H9 (cell line): ENCODE results near the gene ALDH1L1. TPM values are rescaled to one million over a fixed set of nuclear protein-coding genes. Genes with fewer than 3 reads are reported as not detected.

Experiments
- DNase-seq: peaks from one replicate; pipeline ENCODE4 v3.0.0-alpha.2; 2017
- H2AFZ ChIP-seq: one replicate; pipeline ENCODE4 v1.6.1; 2013; ENCODE audit warnings: mild to moderate bottlenecking, low read length, control low read depth, moderate library complexity
- H2AK5ac ChIP-seq: 2 replicates; pipeline ENCODE4 v1.6.1; 2013; ENCODE audit warnings: low read length, control low read depth, mixed read lengths; ENCODE audit not compliant: insufficient read length
- H2BK120ac ChIP-seq: one replicate; pipeline ENCODE4 v1.6.1; 2013; ENCODE audit warnings: low read depth, mild to moderate bottlenecking, low read length, control low read depth, inconsistent platforms; ENCODE audit not compliant: poor library complexity, severe bottlenecking
- H2BK12ac ChIP-seq: 2 replicates; pipeline ENCODE4 v1.6.1; 2013; ENCODE audit warnings: low read length, control low read depth, mixed read lengths, low read depth; ENCODE audit not compliant: insufficient read length
- H2BK15ac ChIP-seq: 2 replicates; pipeline ENCODE4 v1.6.1; 2013; ENCODE audit warnings: low read depth, low read length, control low read depth
- H2BK20ac ChIP-seq: one replicate; pipeline ENCODE4 v1.6.1; 2013; ENCODE audit warnings: low read depth, mild to moderate bottlenecking, low read length, control low read depth, inconsistent platforms; ENCODE audit not compliant: poor library complexity, severe bottlenecking
- H2BK5ac ChIP-seq: 2 replicates; pipeline ENCODE4 v1.6.1; 2013; ENCODE audit warnings: low read length, control low read depth, mixed read lengths; ENCODE audit not compliant: insufficient read length
- H3K14ac ChIP-seq: 2 replicates; pipeline ENCODE4 v1.6.1; 2013; ENCODE audit warnings: low read length, control low read depth; ENCODE audit not compliant: insufficient read depth
- H3K18ac ChIP-seq: 2 replicates; pipeline ENCODE4 v1.6.1; 2013; ENCODE audit warnings: low read depth, mild to moderate bottlenecking, mixed read lengths, low read length, control low read depth; ENCODE audit not compliant: insufficient read length
- H3K23ac ChIP-seq: 2 replicates; pipeline ENCODE4 v1.6.1; 2013; ENCODE audit warnings: low read length, control low read depth, mixed read lengths, low read depth; ENCODE audit not compliant: insufficient read length
- H3K23me2 ChIP-seq: 2 replicates; pipeline ENCODE4 v1.6.1; 2013; ENCODE audit warnings: low read depth, mild to moderate bottlenecking, mixed read lengths, low read length, control low read depth; ENCODE audit not compliant: insufficient read length, poor library complexity, severe bottlenecking
- H3K27ac ChIP-seq: 2 replicates; pipeline ENCODE4 v1.5.1; 2013; ENCODE audit warnings: low read length, control low read depth, mixed read lengths, low read depth; ENCODE audit not compliant: insufficient read length
- H3K27me3 ChIP-seq: 2 replicates; pipeline ENCODE4 v1.6.1; 2013; ENCODE audit warnings: low read length, control low read depth, inconsistent platforms; ENCODE audit not compliant: insufficient read depth
- H3K4ac ChIP-seq: 2 replicates; pipeline ENCODE4 v1.6.1; 2013; ENCODE audit warnings: low read depth, mild to moderate bottlenecking, control low read depth, inconsistent platforms, low read length, moderate library complexity
- H3K4me1 ChIP-seq: 2 replicates; pipeline ENCODE4 v1.6.1; 2013; ENCODE audit warnings: low read length, control low read depth, inconsistent platforms; ENCODE audit not compliant: insufficient read depth
- H3K4me2 ChIP-seq: 2 replicates; pipeline ENCODE4 v1.6.1; 2013; ENCODE audit warnings: low read length, control low read depth, mixed read lengths; ENCODE audit not compliant: insufficient read length, insufficient read depth
- H3K56ac ChIP-seq: 2 replicates; pipeline ENCODE4 v1.6.1; 2013; ENCODE audit warnings: low read depth, mild to moderate bottlenecking, mixed read lengths, low read length, control low read depth; ENCODE audit not compliant: insufficient read length
- H3K79me1 ChIP-seq: 2 replicates; pipeline ENCODE4 v1.6.1; 2013; ENCODE audit warnings: low read depth, mild to moderate bottlenecking, moderate library complexity, low read length, control low read depth, inconsistent platforms; ENCODE audit not compliant: insufficient read depth, poor library complexity, severe bottlenecking
- H3K79me2 ChIP-seq: 2 replicates; pipeline ENCODE4 v1.6.1; 2013; ENCODE audit warnings: low read length, control low read depth, inconsistent platforms; ENCODE audit not compliant: insufficient read depth
- H3K9ac ChIP-seq: 2 replicates; pipeline ENCODE4 v1.6.1; 2013; ENCODE audit warnings: low read length, control low read depth, mixed read lengths; ENCODE audit not compliant: insufficient read length; ENCODE audit errors: extremely low read depth
- H3K9me3 ChIP-seq: one replicate; pipeline ENCODE4 v1.6.1; 2013; ENCODE audit warnings: low read depth, low read length, inconsistent platforms; ENCODE audit not compliant: control insufficient read depth
- H3T11ph ChIP-seq: one replicate; pipeline ENCODE4 v1.6.1; 2013; ENCODE audit warnings: mild to moderate bottlenecking, low read length, control low read depth, inconsistent platforms
- H4K20me1 ChIP-seq: one replicate; pipeline ENCODE4 v1.6.1; 2013; ENCODE audit not compliant: control insufficient read depth, insufficient read length, insufficient read depth
- H4K5ac ChIP-seq: 2 replicates; pipeline ENCODE4 v1.6.1; 2013; ENCODE audit warnings: low read depth, mild to moderate bottlenecking, mixed read lengths, low read length, control low read depth; ENCODE audit not compliant: insufficient read length
- H4K8ac ChIP-seq: replicated peaks from 2 replicates; pipeline ENCODE4 v1.6.1; 2013; ENCODE audit warnings: low read length, control low read depth, mixed read lengths, low read depth; ENCODE audit not compliant: insufficient read length
- H4K91ac ChIP-seq: 2 replicates; pipeline ENCODE4 v1.6.1; 2013; ENCODE audit warnings: low read depth, mild to moderate bottlenecking, moderate library complexity, mixed read lengths, low read length, control low read depth; ENCODE audit not compliant: insufficient read length
- H3K27ac Mint-ChIP-seq, 3 experiments: 2 replicates in 2 of 3; 3 replicates in 1 of 3; pipeline ENCODE4 v1.8.0; 2020 to 2021; ENCODE audit warnings: mixed read lengths in 3 of 3, mild to moderate bottlenecking in 1 of 3, moderate library complexity in 1 of 3
- H3K27me3 Mint-ChIP-seq: 2 replicates; pipeline ENCODE4 v1.8.0; 2021; ENCODE audit warnings: low read depth, mild to moderate bottlenecking, moderate library complexity, mixed read lengths
- H3K36me3 Mint-ChIP-seq, 3 experiments: 2 replicates in 2 of 3; 3 replicates in 1 of 3; pipeline ENCODE4 v1.8.0; 2020 to 2021; ENCODE audit warnings: low read depth in 3 of 3, mixed read lengths in 3 of 3; ENCODE audit not compliant: insufficient read depth in 1 of 3
- H3K4me1 Mint-ChIP-seq, 2 experiments: 2 replicates each; pipeline ENCODE4 v1.8.0; 2020; ENCODE audit warnings: mixed read lengths in 2 of 2
- H3K4me3 Mint-ChIP-seq, 2 experiments: 2 replicates in 1 of 2; 3 replicates in 1 of 2; pipeline ENCODE4 v1.8.0; 2020 to 2021; ENCODE audit warnings: mild to moderate bottlenecking in 2 of 2, mixed read lengths in 2 of 2, moderate library complexity in 1 of 2
- H3K9me3 Mint-ChIP-seq, 2 experiments: 2 replicates in 1 of 2; 3 replicates in 1 of 2; pipeline ENCODE4 v1.8.0; 2020; ENCODE audit warnings: mild to moderate bottlenecking in 2 of 2, mixed read lengths in 2 of 2, moderate library complexity in 1 of 2
- WGBS: extraction: QIAGEN DNeasy Blood & Tissue Kit; methylation state at CpG from one replicate; pipeline ENCODE4 v1.1.7; 2013; ENCODE audit warnings: missing lambda C conversion rate, low lambda C conversion rate, mixed read lengths; ENCODE audit not compliant: insufficient read length; ENCODE audit errors: extremely low coverage; 5-methylcytosine and 5-hydroxymethylcytosine counted together
- total RNA-seq: library from RNA; stranded (reverse); gene quantifications from 2 replicates; pipeline ENCODE4 v1.2.1, GENCODE V29; 2021
- TF ChIP-seq, protein P1 (sequence below): fragments of 200-600 bp; sonication (generic); conservative IDR thresholded peaks from 3 replicates; pipeline ENCODE4 v1.8.0; 2021; ENCODE audit warnings: antibody characterized with exemption, mild to moderate bottlenecking

The ALDH1L1 gene
- total RNA-seq, 1 experiment from 2014 or later = 0.90 TPM

DNA sequence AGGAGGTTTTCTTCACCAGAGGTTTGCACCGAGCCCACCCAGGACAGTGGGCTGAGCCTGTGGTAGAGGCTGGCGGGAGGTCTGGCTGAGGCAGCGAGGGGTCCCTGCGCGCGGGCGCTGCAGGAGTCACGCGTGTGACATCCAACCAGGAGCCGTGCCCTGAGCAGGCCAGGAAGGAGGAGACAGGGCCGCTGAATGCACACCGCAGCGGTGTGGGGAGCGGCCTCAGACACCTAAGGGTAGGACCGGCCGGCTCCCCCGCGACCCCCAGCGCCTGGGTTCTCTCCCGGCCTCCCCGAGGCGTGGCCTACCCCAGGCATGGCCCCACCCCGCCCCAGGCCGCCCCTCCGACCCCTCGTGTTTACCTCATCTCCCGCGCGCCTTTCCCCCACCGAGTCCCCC, 96.9 kb downstream of the ALDH1L1 start:
- H3K4ac ChIP-seq = no peak overlapping the region
- no peak overlapping the region for H3K27ac Mint-ChIP-seq
- no peak overlapping the region for H3K27ac ChIP-seq
- H3T11ph ChIP-seq = no peak overlapping the region
- H2BK20ac ChIP-seq = no peak overlapping the region
- peak overlapping the region; percentile 65 for H3K18ac ChIP-seq
- no peak overlapping the region for H2BK12ac ChIP-seq
- WGBS = no CpG with 5 or more reads among the region's 30 CpGs
- H2AFZ ChIP-seq = no peak overlapping the region
- H3K14ac ChIP-seq = no peak overlapping the region
- H2BK5ac ChIP-seq = no peak overlapping the region
- no peaks in the 10 kb centered on the region for H3K79me2 ChIP-seq
- peaks cover 3% of the 10 kb centered on the region for H3K23me2 ChIP-seq
- H3K79me1 ChIP-seq = no peaks in the 10 kb centered on the region
- H3K56ac ChIP-seq = no peak overlapping the region
- H3K9me3 Mint-ChIP-seq = peaks cover 33 to 34% of the 10 kb centered on the region in 2 experiments
- no peak overlapping the region for H2BK15ac ChIP-seq
- peak overlapping the region; percentile 81 for H3K4me2 ChIP-seq
- H4K8ac ChIP-seq = no peak overlapping the region
- no peaks in the 10 kb centered on the region for H3K4me1 ChIP-seq
- H3K9ac ChIP-seq = peak overlapping the region; percentile 25
- no peak overlapping the region for H3K23ac ChIP-seq
- H3K9me3 ChIP-seq = no peaks in the 10 kb centered on the region
- no peaks in the 10 kb centered on the region for H4K20me1 ChIP-seq
- TF ChIP-seq, protein P1, sequence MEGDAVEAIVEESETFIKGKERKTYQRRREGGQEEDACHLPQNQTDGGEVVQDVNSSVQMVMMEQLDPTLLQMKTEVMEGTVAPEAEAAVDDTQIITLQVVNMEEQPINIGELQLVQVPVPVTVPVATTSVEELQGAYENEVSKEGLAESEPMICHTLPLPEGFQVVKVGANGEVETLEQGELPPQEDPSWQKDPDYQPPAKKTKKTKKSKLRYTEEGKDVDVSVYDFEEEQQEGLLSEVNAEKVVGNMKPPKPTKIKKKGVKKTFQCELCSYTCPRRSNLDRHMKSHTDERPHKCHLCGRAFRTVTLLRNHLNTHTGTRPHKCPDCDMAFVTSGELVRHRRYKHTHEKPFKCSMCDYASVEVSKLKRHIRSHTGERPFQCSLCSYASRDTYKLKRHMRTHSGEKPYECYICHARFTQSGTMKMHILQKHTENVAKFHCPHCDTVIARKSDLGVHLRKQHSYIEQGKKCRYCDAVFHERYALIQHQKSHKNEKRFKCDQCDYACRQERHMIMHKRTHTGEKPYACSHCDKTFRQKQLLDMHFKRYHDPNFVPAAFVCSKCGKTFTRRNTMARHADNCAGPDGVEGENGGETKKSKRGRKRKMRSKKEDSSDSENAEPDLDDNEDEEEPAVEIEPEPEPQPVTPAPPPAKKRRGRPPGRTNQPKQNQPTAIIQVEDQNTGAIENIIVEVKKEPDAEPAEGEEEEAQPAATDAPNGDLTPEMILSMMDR = no peak
- no peak overlapping the region for H2AK5ac ChIP-seq
- H3K36me3 Mint-ChIP-seq = peaks cover 3 to 43% (median 16%) of the 10 kb centered on the region in 3 experiments; a peak in 6 of 7 replicates
- H4K91ac ChIP-seq = no peak overlapping the region
- H2BK120ac ChIP-seq = no peak overlapping the region
- DNase-seq = peak; percentile 56
- peak overlapping the region; percentile 71 to 89 for H3K4me3 Mint-ChIP-seq
- peaks cover 9 to 21% of the 10 kb centered on the region in 2 experiments for H3K4me1 Mint-ChIP-seq
- no peaks in the 10 kb centered on the region for H3K27me3 Mint-ChIP-seq
- no peak overlapping the region for H4K5ac ChIP-seq
- no peaks in the 10 kb centered on the region for H3K27me3 ChIP-seq
